H1 (cell line): ENCODE measurements around the gene DBR1. TPM values are rescaled to one million over a fixed set of nuclear protein-coding genes. Genes with fewer than 3 reads are reported as not detected.

Source experiments
- CTCF ChIA-PET: fragments of 300-600 bp; sonication (Branson Sonifier 250); formaldehyde crosslinking; loops from one replicate; lab custom pipeline; 2021; ENCODE audit not compliant: partially characterized antibody; lab: Charles Lee
- POLR2A ChIA-PET: fragments of 300-600 bp; sonication (Branson Sonifier 250); formaldehyde crosslinking; loops from one replicate; lab custom pipeline; 2021; ENCODE audit warnings: inconsistent platforms; ENCODE audit not compliant: partially characterized antibody; lab: Charles Lee
- DNase-seq, 2 experiments: peaks; one replicate each; pipeline versions ENCODE4 v3.0.0 to v3.0.0-alpha.2; 2010 to 2022; ENCODE audit warnings: low spot score in 2 of 2, low read depth in 1 of 2, mixed read lengths in 1 of 2
- FAIRE-seq: peaks from 2 replicates; lab custom pipeline; 2011; peaks lifted over from hg19 to GRCh38; lab: Jason Lieb, UNC
- H2AFZ ChIP-seq: 2 replicates; pipeline ENCODE4 v1.8.1; 2012; ENCODE audit warnings: low read length, inconsistent platforms
- H2AK5ac ChIP-seq: 2 replicates; pipeline ENCODE4 v1.6.1; 2013; ENCODE audit warnings: low read depth, low read length
- H2BK120ac ChIP-seq: replicated peaks from 2 replicates; pipeline ENCODE3; 2013; ENCODE audit warnings: low read depth, low read length, inconsistent platforms
- H2BK12ac ChIP-seq: 2 replicates; pipeline ENCODE4 v1.6.1; 2013; ENCODE audit warnings: low read depth, low read length
- H2BK15ac ChIP-seq: 2 replicates; pipeline ENCODE4 v1.6.1; 2013; ENCODE audit warnings: low read length
- H2BK20ac ChIP-seq: 2 replicates; pipeline ENCODE4 v1.6.1; 2013; ENCODE audit warnings: low read length
- H2BK5ac ChIP-seq: 2 replicates; pipeline ENCODE4 v1.6.1; 2013; ENCODE audit warnings: low read depth, low read length
- H3K14ac ChIP-seq: 2 replicates; pipeline ENCODE4 v1.6.1; 2013; ENCODE audit warnings: inconsistent platforms; ENCODE audit not compliant: insufficient read length
- H3K18ac ChIP-seq: 2 replicates; pipeline ENCODE4 v1.6.1; 2013; ENCODE audit warnings: low read length; ENCODE audit errors: extremely low read depth
- H3K23ac ChIP-seq: 2 replicates; pipeline ENCODE4 v1.6.1; 2013; ENCODE audit warnings: inconsistent platforms; ENCODE audit not compliant: insufficient read length
- H3K23me2 ChIP-seq: 2 replicates; pipeline ENCODE4 v1.6.1; 2013; ENCODE audit warnings: low read depth, low read length
- H3K27ac ChIP-seq: 2 replicates; pipeline ENCODE4 v1.6.1; 2011; ENCODE audit warnings: low read depth, low read length, inconsistent platforms
- H3K27me3 ChIP-seq, 4 experiments: replicated peaks in 1 of 4; 1 replicate in 1 of 4; 2 replicates in 3 of 4; pipeline versions ENCODE4 v1.6.1 to v1.8.1; 2011 to 2013; ENCODE audit warnings: low read length in 3 of 4, mild to moderate bottlenecking in 3 of 4, inconsistent platforms in 2 of 4, mixed read lengths in 2 of 4, moderate library complexity in 1 of 4; ENCODE audit not compliant: control insufficient read depth in 3 of 4, insufficient read depth in 3 of 4; ENCODE audit errors: extremely low read depth in 1 of 4
- H3K36me3 ChIP-seq, 4 experiments: 2 replicates each; pipeline versions ENCODE4 v1.6.1 to v1.8.1; 2011 to 2013; ENCODE audit warnings: mild to moderate bottlenecking in 4 of 4, low read length in 3 of 4, moderate library complexity in 2 of 4, control low read depth in 1 of 4, inconsistent platforms in 1 of 4; ENCODE audit not compliant: insufficient read depth in 4 of 4, control insufficient read depth in 2 of 4
- H3K4ac ChIP-seq: replicated peaks from 2 replicates; pipeline ENCODE3; 2013; ENCODE audit warnings: low read length, low read depth, mixed read lengths, inconsistent platforms; ENCODE audit not compliant: insufficient read length
- H3K4me1 ChIP-seq, 4 experiments: replicated peaks in 1 of 4; 1 replicate in 1 of 4; 2 replicates in 3 of 4; pipeline versions ENCODE4 v1.6.1 to v1.8.1; 2011 to 2013; ENCODE audit warnings: low read length in 3 of 4, inconsistent platforms in 2 of 4, mixed read lengths in 1 of 4; ENCODE audit not compliant: insufficient read depth in 4 of 4, control insufficient read depth in 3 of 4
- H3K4me2 ChIP-seq, 2 experiments: 2 replicates each; pipeline versions ENCODE4 v1.6.1 to v1.8.1; 2011 to 2013; ENCODE audit warnings: low read depth in 2 of 2, low read length in 2 of 2, control low read depth in 1 of 2, inconsistent platforms in 1 of 2, mild to moderate bottlenecking in 1 of 2; ENCODE audit not compliant: insufficient read depth in 1 of 2
- H3K4me3 ChIP-seq, 4 experiments: fragments of 200-600, 300-600 bp in 1 of 4; sonication (generic), shearing (Covaris generic), sonication (Bioruptor Twin) in 1 of 4; 2 replicates each; pipeline versions ENCODE4 v1.5.1 to v1.8.1; 2011 to 2016; ENCODE audit warnings: low read length in 4 of 4, low read depth in 3 of 4, control low read depth in 2 of 4, inconsistent platforms in 2 of 4, mild to moderate bottlenecking in 2 of 4, mixed read lengths in 1 of 4, moderate library complexity in 1 of 4; ENCODE audit not compliant: insufficient read depth in 2 of 4; ENCODE audit errors: extremely low read depth in 1 of 4
- H3K56ac ChIP-seq: replicated peaks from 2 replicates; pipeline ENCODE3; 2013; ENCODE audit warnings: low read depth, mild to moderate bottlenecking, mixed read lengths, low read length, inconsistent platforms; ENCODE audit not compliant: insufficient read length
- H3K79me1 ChIP-seq: 2 replicates; pipeline ENCODE4 v1.6.1; 2013; ENCODE audit warnings: low read depth, low read length, control low read depth
- H3K79me2 ChIP-seq, 2 experiments: 2 replicates each; pipeline versions ENCODE4 v1.6.1 to v1.8.1; 2012 to 2013; ENCODE audit warnings: low read length in 2 of 2, mild to moderate bottlenecking in 2 of 2, inconsistent platforms in 1 of 2; ENCODE audit not compliant: insufficient read depth in 2 of 2, control insufficient read depth in 1 of 2
- H3K9ac ChIP-seq, 4 experiments: replicated peaks in 1 of 4; 1 replicate in 1 of 4; 2 replicates in 3 of 4; pipeline versions ENCODE4 v1.6.1 to v1.8.1; 2011 to 2013; ENCODE audit warnings: low read depth in 3 of 4, low read length in 3 of 4, control low read depth in 2 of 4, mild to moderate bottlenecking in 2 of 4, moderate library complexity in 2 of 4, inconsistent platforms in 1 of 4; ENCODE audit errors: extremely low read depth in 1 of 4
- H3K9me3 ChIP-seq, 2 experiments: 2 replicates each; pipeline versions ENCODE4 v1.6.1 to v1.8.1; 2012 to 2013; ENCODE audit warnings: mild to moderate bottlenecking in 2 of 2, moderate library complexity in 2 of 2, control low read depth in 1 of 2, inconsistent platforms in 1 of 2, low read depth in 1 of 2, low read length in 1 of 2, mixed read lengths in 1 of 2; ENCODE audit not compliant: insufficient read depth in 2 of 2
- H4K20me1 ChIP-seq, 2 experiments: replicated peaks in 1 of 2; 2 replicates each; pipeline versions ENCODE3 to v1.8.1; 2011 to 2013; ENCODE audit warnings: inconsistent platforms in 2 of 2, low read length in 2 of 2, mild to moderate bottlenecking in 1 of 2; ENCODE audit not compliant: insufficient read depth in 2 of 2, control insufficient read depth in 1 of 2
- H4K5ac ChIP-seq: 2 replicates; pipeline ENCODE4 v1.6.1; 2013; ENCODE audit warnings: low read length, low read depth, mixed read lengths, inconsistent platforms; ENCODE audit not compliant: insufficient read length
- H4K8ac ChIP-seq: 2 replicates; pipeline ENCODE4 v1.8.0; 2013; ENCODE audit warnings: mild to moderate bottlenecking, moderate library complexity, low read length, inconsistent platforms; ENCODE audit not compliant: insufficient read depth; ENCODE audit errors: extremely low read depth
- H4K91ac ChIP-seq: replicated peaks from 2 replicates; pipeline ENCODE3; 2013; ENCODE audit warnings: low read length, mixed read lengths, inconsistent platforms; ENCODE audit not compliant: insufficient read length
- BCL11A ChIP-seq, 2 experiments: IDR thresholded peaks; one replicate each; pipeline ENCODE4 v1.6.1; 2011; ENCODE audit warnings: low read depth in 2 of 2, low read length in 2 of 2, mild to moderate bottlenecking in 2 of 2
- CBX8 ChIP-seq: fragments of 300-800, 300-1000 bp; sonication (generic); IDR thresholded peaks from 2 replicates; pipeline ENCODE4 v1.7.1; 2016; ENCODE audit warnings: low read depth, low read length, borderline replicate concordance
- CTCF ChIP-seq, 3 experiments: IDR thresholded peaks; 1 replicate in 2 of 3; 2 replicates in 1 of 3; pipeline versions ENCODE4 v1.5.1 to v1.6.1; 2011; ENCODE audit warnings: low read length in 3 of 3, mild to moderate bottlenecking in 3 of 3, inconsistent platforms in 2 of 3, low read depth in 1 of 3, moderate library complexity in 1 of 3; ENCODE audit not compliant: insufficient read depth in 1 of 3; ENCODE audit errors: control extremely low read depth in 1 of 3
- FOSL1 ChIP-seq: IDR thresholded peaks from 2 replicates; pipeline ENCODE4 v1.6.1; 2011; ENCODE audit warnings: mild to moderate bottlenecking, low read depth, low read length, moderate library complexity; ENCODE audit not compliant: insufficient read depth
- HDAC6 ChIP-seq: IDR thresholded peaks from one replicate; pipeline ENCODE4 v1.7.1; 2012; ENCODE audit warnings: low read depth, mild to moderate bottlenecking, inconsistent platforms, low read length, moderate library complexity
- JUND ChIP-seq: IDR thresholded peaks from 2 replicates; pipeline ENCODE4 v1.6.1; 2011; ENCODE audit warnings: mild to moderate bottlenecking, improper control_type of control experiment, low read length
- POLR2AphosphoS5 ChIP-seq: IDR thresholded peaks from 2 replicates; pipeline ENCODE4 v1.6.1; 2011; ENCODE audit warnings: low read depth, low read length
- SIX5 ChIP-seq: IDR thresholded peaks from 2 replicates; pipeline ENCODE4 v1.6.1; 2011; ENCODE audit warnings: mild to moderate bottlenecking, low read depth, low read length
- SP1 ChIP-seq: IDR thresholded peaks from 2 replicates; pipeline ENCODE4 v1.6.1; 2011; ENCODE audit warnings: low read depth, low read length
- SP2 ChIP-seq: IDR thresholded peaks from 2 replicates; pipeline ENCODE4 v1.6.1; 2012; ENCODE audit warnings: mild to moderate bottlenecking, low read length, inconsistent platforms
- SP4 ChIP-seq: IDR thresholded peaks from 2 replicates; pipeline ENCODE4 v1.6.1; 2012; ENCODE audit warnings: low read length, inconsistent platforms
- SRF ChIP-seq: IDR thresholded peaks from 2 replicates; pipeline ENCODE4 v1.6.1; 2011; ENCODE audit warnings: mild to moderate bottlenecking, low read depth, low read length, moderate library complexity
- TAF1 ChIP-seq: IDR thresholded peaks from 2 replicates; pipeline ENCODE4 v1.6.1; 2011; ENCODE audit warnings: mild to moderate bottlenecking, low read depth, low read length
- WGBS, 2 experiments: shearing (Covaris generic) in 1 of 2; methylation state at CpG; one replicate each; pipeline versions ENCODE4 v1.1.6 to v1.1.7; 2013 to 2015; ENCODE audit warnings: low lambda C conversion rate in 2 of 2, mixed read lengths in 2 of 2, inconsistent platforms in 1 of 2, low coverage in 1 of 2, missing lambda C conversion rate in 1 of 2; ENCODE audit not compliant: insufficient replicate concordance in 2 of 2, insufficient coverage in 1 of 2, insufficient read length in 1 of 2; ENCODE audit errors: extremely low coverage in 1 of 2, missing lambda C conversion rate in 1 of 2; 5-methylcytosine and 5-hydroxymethylcytosine counted together
- polyA plus RNA-seq, 7 experiments: library from polyadenylated mRNA; depleted of rRNA in 3 of 7; stranded (reverse) in 5 of 7; unstranded in 2 of 7; fragments of >200 nt in 5 of 7; fragments of 200-250 nt in 2 of 7; gene quantifications; 1 replicate in 5 of 7; 2 replicates in 1 of 7; 4 replicates in 1 of 7; pipeline versions ENCODE4 v1.2.1 to v1.2.3, GENCODE V29; 2011 to 2013; ENCODE audit warnings: missing spikeins in 2 of 7, mixed read lengths in 2 of 7
- total RNA-seq: library from RNA; stranded (reverse); fragmentation: NEBNext Ultra II Directional; extraction: Animal tissue kit (Norgen Biotek cat#: 25700); gene quantifications from 2 replicates; pipeline ENCODE4 v1.2.1, GENCODE V29; 2021

The DBR1 gene
- total and polyA plus RNA-seq, 2 of the 8 experiments (the other 6 are each of a cell fraction or from before 2014, with no cell fraction given), result 10.1 to 18.3 TPM

- H4K20me1 ChIP-seq, result peaks cover 13 to 18% of the 10 kb centered on the region in 2 experiments
- WGBS, 2 experiments, result 96% methylated on average over 1 of the region's 1 CpG; no CpG with 5 or more reads in 1 of the 2 experiments
- H4K8ac ChIP-seq, result no peak overlapping the region
- peaks cover under 1 to 97% of the 10 kb centered on the region in 2 experiments for H3K79me2 ChIP-seq
- H3K23ac ChIP-seq, result no peak overlapping the region
- ChIA-PET POLR2A (interaction anchor here (0.9 to 1.3 kb wide), 2 partner anchors 10 to 13 kb away, joined by 3 read pairs; partner anchors contain the start of gene ARMC8), CTCF (interaction anchor here (0.6 kb wide), 1 partner anchor 226 kb away, joined by 3 read pairs; no protein-coding TSS in a partner anchor)
- no peak for FAIRE-seq
- no peak overlapping the region for H2AFZ ChIP-seq
- peaks cover 10% of the 10 kb centered on the region for H3K79me1 ChIP-seq
- no peaks in the 10 kb centered on the region for H3K23me2 ChIP-seq
- H2BK120ac ChIP-seq, result no peak overlapping the region
- H3K4me2 ChIP-seq, result no peak overlapping the region
- H3K27ac ChIP-seq, result no peak overlapping the region
- H3K36me3 ChIP-seq, result no peaks in the 10 kb centered on the region; a peak in 1 of 8 replicates
- no peak overlapping the region for H3K9ac ChIP-seq
- H2AK5ac ChIP-seq, result no peak overlapping the region
- H3K27me3 ChIP-seq, result no peaks in the 10 kb centered on the region
- H3K4me3 ChIP-seq, result no peak overlapping the region
- no peak overlapping the region for H4K5ac ChIP-seq
- no peak overlapping the region for H3K4ac ChIP-seq
- H4K91ac ChIP-seq, result no peak overlapping the region
- no peak overlapping the region for H3K18ac ChIP-seq
- H3K56ac ChIP-seq, result no peak overlapping the region
- no peak overlapping the region for H2BK12ac ChIP-seq
- H3K4me1 ChIP-seq, result peaks cover 0 to 5% (median under 1%) of the 10 kb centered on the region in 4 experiments; a peak in 3 of 7 replicates
- no peak overlapping the region for H2BK20ac ChIP-seq
- no peak overlapping the region for H3K14ac ChIP-seq
- no peak for DNase-seq
- no peaks in the 10 kb centered on the region for H3K9me3 ChIP-seq
- no peak overlapping the region for H2BK5ac ChIP-seq
- no peak overlapping the region for H2BK15ac ChIP-seq
- TF ChIP-seq POLR2AphosphoS5 (no peak), FOSL1 (no peak), SP4 (no peak), SP1 (no peak), SRF (no peak), BCL11A (IDR thresholded peaks at IDR 0.05; ENCODE audit: low read depth in 2 of 2, low read length in 2 of 2) (no peak), SP2 (no peak), CTCF (IDR thresholded peaks at IDR 0.05; ENCODE audit: control extremely low read depth in 1 of 3, insufficient read depth in 1 of 3, low read depth in 1 of 3, low read length in 3 of 3) (no peak), SIX5 (no peak), JUND (no peak), HDAC6 (no peak), CBX8 (no peak), TAF1 (no peak)
Measured at GRCh38 chr3:138200424-138200823, 25.7 kb upstream of the DBR1 start.
